AG04450 (cell line): ENCODE data around the gene CYFIP2. TPM values are rescaled to one million over a fixed set of nuclear protein-coding genes. Genes with fewer than 3 reads are reported as not detected.

ENCODE experiments used
- CTCF ChIA-PET: fragments of 300-600, 350-600 bp; formaldehyde crosslinking; extraction: SDS; loops from one replicate; lab custom pipeline; 2022; ENCODE audit warnings: antibody characterized with exemption, inconsistent platforms; lab: Charles Lee
- POLR2A ChIA-PET: fragments of 350-600 bp; formaldehyde crosslinking; extraction: SDS; loops from one replicate; lab custom pipeline; 2021; ENCODE audit warnings: antibody characterized with exemption, inconsistent platforms; lab: Yijun Ruan, JAX
- DNase-seq: peaks from one replicate; pipeline ENCODE4 v3.0.0-alpha.2; 2011; ENCODE audit warnings: low read depth, low spot score
- H3K27ac ChIP-seq: one replicate; pipeline ENCODE4 v1.5.1; 2012; ENCODE audit warnings: low read depth, low read length, control low read depth
- H3K27me3 ChIP-seq: one replicate; pipeline ENCODE4 v1.6.0; 2012; ENCODE audit warnings: low read length; ENCODE audit not compliant: control insufficient read depth, insufficient read depth
- H3K4me3 ChIP-seq: 2 replicates; pipeline ENCODE4 v1.5.1; 2011; ENCODE audit warnings: mild to moderate bottlenecking, low read depth, low read length, control low read depth
- H3K9me3 ChIP-seq: 2 replicates; pipeline ENCODE4 v1.5.1; 2012; ENCODE audit warnings: low read length; ENCODE audit not compliant: control insufficient read depth, insufficient read depth
- polyA plus RNA-seq: library from polyadenylated mRNA; depleted of rRNA; stranded (reverse); fragments of >200 nt; gene quantifications from 2 replicates; pipeline ENCODE4 v1.2.3, GENCODE V29; 2011
- TF ChIP-seq, protein P1 (sequence below): IDR thresholded peaks from 2 replicates; pipeline ENCODE4 v1.5.1; 2011; ENCODE audit warnings: low read depth, low read length, control low read depth, inconsistent platforms

Gene CYFIP2
- polyA plus RNA-seq, 1 experiment: 3.2 TPM

DNA sequence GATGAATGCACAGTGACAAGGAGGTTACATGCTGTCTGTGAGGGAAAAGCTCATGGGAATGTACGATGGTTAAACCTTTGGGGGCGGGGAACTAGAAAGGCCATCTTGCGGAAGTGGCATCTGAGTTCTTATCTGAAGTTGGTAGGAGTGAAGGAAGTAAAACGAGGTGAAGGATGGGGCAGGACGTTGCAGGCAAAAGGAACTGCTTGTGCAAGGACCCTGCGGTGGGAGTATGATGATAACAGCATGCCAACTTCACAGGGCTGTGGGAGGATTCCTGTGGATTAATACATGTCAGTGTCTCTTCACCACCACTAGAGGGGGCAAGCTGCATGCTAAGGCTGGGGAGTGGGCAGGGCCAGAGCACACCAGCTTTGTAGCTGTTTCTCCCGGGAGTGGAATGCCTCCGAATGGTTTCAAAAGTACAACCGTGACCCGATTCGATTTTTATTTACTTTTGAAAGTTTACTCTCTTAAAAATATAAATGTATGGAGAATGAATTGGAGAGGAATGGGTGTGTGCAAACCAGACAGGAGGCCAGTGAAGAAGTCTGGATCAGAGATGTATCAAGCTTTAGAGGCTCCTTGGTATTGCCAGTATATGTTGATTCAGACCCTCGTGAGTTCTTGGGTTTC, 62.5 kb downstream of the CYFIP2 start:
- Histone ChIP-seq H3K9me3 (no peaks in the 10 kb centered on the region), H3K27me3 (no peaks in the 10 kb centered on the region), H3K27ac (no peak overlapping the region), H3K4me3 (peak overlapping the region; percentile 33)
- ChIA-PET POLR2A (interaction anchor here (0.7 kb wide), 1 partner anchor 387 kb away, joined by 4 read pairs; no protein-coding TSS in a partner anchor), CTCF (interaction anchor here (0.5 to 6.2 kb wide), 44 partner anchors 8 to 1369 kb away, joined by 3 to 88 read pairs (median 5); partner anchors contain the start of gene LSM11)
- DNase-seq: peak; percentile 70
- TF ChIP-seq, protein P1, sequence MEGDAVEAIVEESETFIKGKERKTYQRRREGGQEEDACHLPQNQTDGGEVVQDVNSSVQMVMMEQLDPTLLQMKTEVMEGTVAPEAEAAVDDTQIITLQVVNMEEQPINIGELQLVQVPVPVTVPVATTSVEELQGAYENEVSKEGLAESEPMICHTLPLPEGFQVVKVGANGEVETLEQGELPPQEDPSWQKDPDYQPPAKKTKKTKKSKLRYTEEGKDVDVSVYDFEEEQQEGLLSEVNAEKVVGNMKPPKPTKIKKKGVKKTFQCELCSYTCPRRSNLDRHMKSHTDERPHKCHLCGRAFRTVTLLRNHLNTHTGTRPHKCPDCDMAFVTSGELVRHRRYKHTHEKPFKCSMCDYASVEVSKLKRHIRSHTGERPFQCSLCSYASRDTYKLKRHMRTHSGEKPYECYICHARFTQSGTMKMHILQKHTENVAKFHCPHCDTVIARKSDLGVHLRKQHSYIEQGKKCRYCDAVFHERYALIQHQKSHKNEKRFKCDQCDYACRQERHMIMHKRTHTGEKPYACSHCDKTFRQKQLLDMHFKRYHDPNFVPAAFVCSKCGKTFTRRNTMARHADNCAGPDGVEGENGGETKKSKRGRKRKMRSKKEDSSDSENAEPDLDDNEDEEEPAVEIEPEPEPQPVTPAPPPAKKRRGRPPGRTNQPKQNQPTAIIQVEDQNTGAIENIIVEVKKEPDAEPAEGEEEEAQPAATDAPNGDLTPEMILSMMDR: peak; percentile 99

DNA sequence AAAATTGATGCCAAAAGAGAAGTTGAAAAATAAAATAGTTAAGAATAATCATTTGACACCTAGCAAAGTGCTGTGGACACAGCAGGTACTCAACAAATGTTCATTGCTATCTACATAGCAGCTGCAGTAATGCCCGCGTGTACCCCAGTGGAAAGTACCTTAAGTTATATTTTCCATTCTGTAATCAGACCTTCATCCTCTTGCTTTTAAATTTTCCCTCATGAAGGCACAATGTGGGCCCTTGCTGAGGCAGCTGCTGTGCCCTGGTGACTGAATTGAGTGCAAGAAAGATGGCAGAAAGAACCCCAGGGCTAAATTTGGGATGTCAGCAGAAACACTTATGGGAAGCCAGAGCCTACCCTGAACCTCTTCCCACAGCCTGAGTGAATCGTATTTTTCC, 65.9 kb downstream of the CYFIP2 start:
- H3K27ac ChIP-seq: no peak overlapping the region
- H3K4me3 ChIP-seq: no peak overlapping the region
- no peak for DNase-seq
- ChIA-PET POLR2A (no interaction called here), CTCF (interaction anchor here (0.6 to 5.1 kb wide), 4 partner anchors 137 to 422 kb away, joined by 3 to 53 read pairs (median 13); no protein-coding TSS in a partner anchor)
- H3K27me3 ChIP-seq: no peaks in the 10 kb centered on the region
- TF ChIP-seq, protein P1: no peak
- H3K9me3 ChIP-seq: no peaks in the 10 kb centered on the region

DNA sequence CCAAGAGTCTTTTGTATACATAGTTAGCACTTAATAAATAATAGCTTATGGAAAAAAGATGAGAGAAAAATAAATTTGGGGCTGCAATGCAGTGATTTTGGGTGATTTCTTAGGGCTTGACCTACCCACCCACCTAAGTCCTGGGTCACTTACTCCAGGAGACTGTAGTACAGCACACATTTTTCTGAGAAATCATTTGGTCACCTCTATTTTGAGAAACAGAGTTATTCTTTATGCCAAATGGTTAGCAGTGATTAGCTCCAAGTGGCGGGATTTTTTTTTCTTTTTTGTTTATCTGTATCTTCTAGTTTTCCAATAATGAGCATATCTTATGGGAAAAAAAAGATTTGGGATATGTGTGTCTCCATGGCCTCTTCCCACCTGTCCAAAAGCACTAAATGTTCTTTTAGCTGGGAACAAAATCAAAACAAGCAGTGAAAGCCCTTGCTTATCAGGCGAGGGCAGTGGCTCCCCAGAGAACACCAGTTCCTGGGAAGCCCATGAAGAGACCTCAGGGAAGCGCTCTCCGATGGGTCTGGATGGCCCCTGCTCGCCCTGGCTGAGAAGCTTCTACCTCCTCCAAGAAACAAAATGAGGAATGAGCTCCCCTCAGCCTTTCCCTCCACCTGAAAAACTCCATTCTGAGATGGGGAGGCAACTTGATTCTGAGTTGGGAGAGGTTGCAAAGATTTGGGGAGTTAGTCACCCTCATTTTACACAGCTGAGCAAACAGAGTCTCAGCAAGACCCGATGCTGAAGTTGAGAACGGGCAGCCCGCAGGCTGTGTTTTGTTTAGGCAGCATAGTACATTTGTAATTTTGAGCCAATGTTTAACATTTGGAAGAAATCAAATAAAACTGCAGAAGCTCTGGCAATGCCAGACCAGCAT, 69.9 kb downstream of the CYFIP2 start:
- Histone ChIP-seq H3K27me3 (no peaks in the 10 kb centered on the region), H3K9me3 (no peaks in the 10 kb centered on the region; the same call in 1 of the 2 replicates), H3K27ac (no peak overlapping the region), H3K4me3 (no peak overlapping the region)
- CTCF ChIA-PET: interaction anchor here (0.5 to 3.3 kb wide), 16 partner anchors 8 to 1568 kb away, joined by 3 to 18 read pairs (median 5); partner anchors contain the start of gene LSM11
- TF ChIP-seq, protein P1: no peak
- peak; percentile 44 for DNase-seq
- POLR2A ChIA-PET: no interaction called here

DNA sequence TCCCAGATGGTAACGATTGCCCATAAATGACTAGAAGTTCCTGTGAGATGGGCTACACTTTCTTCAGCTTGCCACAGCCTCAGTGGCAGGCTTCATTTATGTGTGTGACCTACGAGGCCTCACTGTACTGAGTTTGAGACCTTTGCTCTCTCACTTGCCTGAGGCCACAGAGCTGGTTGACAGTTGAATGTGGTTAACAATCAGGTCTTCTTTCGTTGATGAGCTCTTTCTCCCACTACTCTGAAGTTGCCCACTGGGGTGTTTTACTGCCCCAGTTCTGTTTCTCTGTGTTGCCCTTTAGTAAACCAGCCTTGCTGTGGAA, 70.5 kb downstream of the CYFIP2 start:
- POLR2A ChIA-PET: no interaction called here
- CTCF ChIA-PET: interaction anchor here (0.8 to 3.3 kb wide), 10 partner anchors 8 to 407 kb away, joined by 3 to 18 read pairs (median 10); partner anchors contain the start of gene LSM11
- no peaks in the 10 kb centered on the region; the same call in 1 of the 2 replicates for H3K9me3 ChIP-seq

More for the DNA sequence above, 70.5 kb downstream of the CYFIP2 start:
- Histone ChIP-seq H3K4me3 (no peak overlapping the region), H3K27ac (no peak overlapping the region), H3K27me3 (no peaks in the 10 kb centered on the region)
- TF ChIP-seq, protein P1: no peak
- no peak for DNase-seq
